H1 (cell line): Measurements from ENCODE around the gene EPS8L1. TPM values are rescaled to one million over a fixed set of nuclear protein-coding genes. Genes with fewer than 3 reads are reported as not detected.

Source experiments
- CTBP2 ChIP-seq: IDR thresholded peaks from 2 replicates; pipeline ENCODE4 v1.7.0; 2011; ENCODE audit warnings: borderline replicate concordance, mild to moderate bottlenecking, moderate library complexity, mixed read lengths, low read length; ENCODE audit not compliant: insufficient read depth, insufficient read length
- HDAC6 ChIP-seq: IDR thresholded peaks from one replicate; pipeline ENCODE4 v1.7.1; 2012; ENCODE audit warnings: low read depth, mild to moderate bottlenecking, inconsistent platforms, low read length, moderate library complexity
- KDM1A ChIP-seq: fragments of 200-600, 300-600 bp; sonication (generic); IDR thresholded peaks from 2 replicates; pipeline ENCODE4 v1.7.1; 2016; ENCODE audit warnings: mild to moderate bottlenecking, low read length, borderline replicate concordance
- PHF8 ChIP-seq: fragments of 200-600 bp; sonication (generic); conservative IDR thresholded peaks from 2 replicates; pipeline ENCODE4 v1.7.1; 2012; ENCODE audit warnings: low read depth, mild to moderate bottlenecking, inconsistent platforms, low read length, moderate library complexity
- SAP30 ChIP-seq: fragments of 300-600 bp; sonication (generic); IDR thresholded peaks from 2 replicates; pipeline ENCODE4 v1.7.1; 2012; ENCODE audit warnings: low read length, moderate library complexity, mild to moderate bottlenecking, inconsistent platforms; ENCODE audit not compliant: insufficient read depth, insufficient replicate concordance
- SIN3A ChIP-seq, 2 experiments: IDR thresholded peaks in 1 of 2; conservative IDR thresholded peaks in 1 of 2; 2 replicates each; pipeline ENCODE4 v1.6.1; 2011 to 2012; ENCODE audit warnings: low read length in 2 of 2, improper control_type of control experiment in 1 of 2, low read depth in 1 of 2, mild to moderate bottlenecking in 1 of 2
- TAF7 ChIP-seq: optimal IDR thresholded peaks from 2 replicates; pipeline ENCODE3; 2011; ENCODE audit warnings: low read depth, mild to moderate bottlenecking, inconsistent platforms, low read length, moderate library complexity, borderline replicate concordance
- polyA plus RNA-seq, 7 experiments: library from polyadenylated mRNA; depleted of rRNA in 3 of 7; stranded (reverse) in 5 of 7; unstranded in 2 of 7; fragments of >200 nt in 5 of 7; fragments of 200-250 nt in 2 of 7; gene quantifications; 1 replicate in 5 of 7; 2 replicates in 1 of 7; 4 replicates in 1 of 7; pipeline versions ENCODE4 v1.2.1 to v1.2.3, GENCODE V29; 2011 to 2013; ENCODE audit warnings: missing spikeins in 2 of 7, mixed read lengths in 2 of 7
- total RNA-seq: library from RNA; stranded (reverse); fragmentation: NEBNext Ultra II Directional; extraction: Animal tissue kit (Norgen Biotek cat#: 25700); gene quantifications from 2 replicates; pipeline ENCODE4 v1.2.1, GENCODE V29; 2021

Gene EPS8L1
- total and polyA plus RNA-seq, 2 of the 8 experiments (the other 6 are each of a cell fraction or from before 2014, with no cell fraction given): 19.8 to 30.2 TPM

DNA sequence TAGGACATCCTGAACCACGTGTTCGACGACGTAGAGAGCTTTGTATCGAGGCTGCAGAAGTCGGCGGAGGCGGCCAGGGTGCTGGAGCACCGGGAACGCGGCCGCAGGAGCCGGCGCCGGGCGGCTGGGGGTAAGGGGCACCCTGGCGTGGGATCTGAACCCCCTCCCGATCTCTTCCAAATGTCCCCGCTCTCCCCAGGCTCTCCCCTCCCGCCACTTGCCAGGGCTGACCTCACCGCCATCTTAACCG is 6.0 kb downstream of the EPS8L1 start (continued):
- 0 out of 2 replicates have a peak, but pooled peaks have one; percentile 9 for TF ChIP-seq PHF8
- TF ChIP-seq SAP30: no peak
- no peak for TF ChIP-seq TAF7
- no peak for TF ChIP-seq HDAC6
- no peak for TF ChIP-seq CTBP2
- TF ChIP-seq SIN3A (conservative IDR thresholded peaks at IDR 0.05 in 1 of 2, IDR thresholded peaks at IDR 0.05 in 1 of 2; ENCODE audit: low read depth in 1 of 2, low read length in 2 of 2): no peak
- no peak for TF ChIP-seq KDM1A
- TF ChIP-seq, all 59 proteins: peak for 4
